HG03565 (cell line): ENCODE measurements around the gene HPSE2.

Source experiments
- ATAC-seq: cut with Tn5 transposase; IDR thresholded peaks from one replicate; pipeline ENCODE4 v1.9.1; 2021; ENCODE audit warnings: mild to moderate bottlenecking, moderate library complexity; ENCODE audit not compliant: unreplicated experiment

Gene HPSE2

DNA sequence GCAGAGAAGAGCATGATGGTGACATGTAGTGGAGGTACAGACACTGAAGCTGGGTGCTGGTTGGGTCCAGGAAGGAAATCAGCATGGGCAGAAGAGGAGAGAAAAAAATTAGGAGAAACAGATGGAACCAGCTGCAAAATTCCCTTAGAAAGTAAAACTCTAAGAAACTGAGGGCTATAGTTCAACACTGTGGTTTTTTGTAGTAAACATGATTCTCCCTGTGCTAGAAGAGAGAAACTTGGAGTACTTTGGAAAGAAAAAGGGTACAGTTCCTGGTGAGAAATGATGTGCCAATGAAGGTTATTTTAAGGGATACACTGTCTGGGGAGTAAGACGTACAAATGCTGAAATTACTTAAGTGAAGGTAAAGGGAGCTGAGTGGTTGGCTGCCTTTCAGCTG lies 607.4 kb downstream of the HPSE2 start:
- ATAC-seq: no peak

DNA sequence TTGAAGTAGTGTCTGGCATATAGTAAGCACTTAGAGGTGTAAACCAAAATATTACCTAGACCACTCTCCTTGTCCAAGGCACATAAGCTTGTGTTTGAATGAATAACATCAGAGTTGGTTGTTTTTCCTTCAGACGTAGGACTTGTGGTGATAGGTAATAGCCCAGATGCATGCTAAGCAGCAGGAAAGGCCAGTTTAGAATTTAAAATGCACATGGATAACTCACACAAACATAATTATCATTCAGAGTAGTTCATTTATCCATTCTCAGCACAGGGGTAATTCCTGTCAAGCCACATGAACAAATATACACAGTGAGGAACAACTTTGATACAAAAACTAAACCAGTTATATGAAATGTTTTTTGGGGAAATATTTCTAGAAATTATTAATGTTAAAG lies 607.9 kb downstream of the HPSE2 start:
- no peak for ATAC-seq

DNA sequence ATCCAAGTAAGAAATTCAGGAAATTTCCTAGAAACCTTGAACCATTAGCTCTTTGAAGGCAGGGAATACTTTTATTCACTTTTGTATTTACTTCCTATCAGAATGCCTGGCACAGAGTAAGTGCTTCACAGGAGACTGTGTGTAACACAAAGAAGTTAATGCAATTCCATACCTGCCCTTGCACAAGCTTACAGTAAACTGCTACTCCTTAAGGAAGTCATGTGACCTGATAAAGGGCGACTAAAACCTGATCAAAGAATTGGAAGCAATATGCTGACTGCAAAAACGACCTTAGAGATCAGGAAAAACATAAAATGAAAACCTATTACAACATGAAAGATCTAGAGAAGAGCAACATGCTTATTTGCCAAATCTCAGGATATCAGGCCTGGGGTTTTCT lies 610.7 kb downstream of the HPSE2 start:
- no peak for ATAC-seq

DNA sequence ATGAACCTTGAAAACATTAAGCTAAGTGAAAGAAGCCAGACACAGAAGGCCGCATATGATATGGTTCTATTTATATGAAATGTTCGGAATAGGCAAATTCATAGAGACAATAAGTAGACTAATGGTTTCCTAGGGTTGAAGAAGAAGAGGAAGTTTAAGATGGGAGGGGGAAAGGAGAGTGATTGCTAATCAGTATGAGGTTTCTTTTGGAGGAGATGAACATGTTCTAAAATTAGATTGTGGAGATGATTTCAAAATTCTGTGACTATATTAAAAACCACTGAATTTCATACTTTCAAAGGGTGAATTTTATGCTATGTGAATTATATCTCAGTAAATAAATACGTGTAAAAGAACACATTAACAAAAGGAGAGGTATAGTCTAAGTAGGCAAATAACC lies 612.5 kb downstream of the HPSE2 start:
- no peak for ATAC-seq

DNA sequence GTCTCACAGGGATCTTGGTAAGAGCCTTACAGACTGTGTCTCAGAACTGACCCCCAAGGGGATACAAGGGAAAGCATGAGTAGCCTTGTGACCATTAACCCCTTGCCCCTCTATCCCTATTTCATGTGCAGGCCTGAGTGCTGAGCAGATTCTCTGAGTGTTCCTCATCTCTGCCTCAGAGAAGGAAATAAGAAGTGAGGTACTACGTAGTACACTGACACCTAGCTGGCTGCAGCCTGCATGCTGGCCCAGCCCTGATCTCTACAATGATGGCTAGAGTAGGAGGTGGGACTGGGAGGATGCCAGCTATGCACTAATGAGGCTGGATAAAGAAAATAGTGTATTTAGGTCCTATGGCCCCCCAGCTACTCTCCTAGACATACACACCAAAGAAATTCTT lies 614.0 kb downstream of the HPSE2 start:
- no peak for ATAC-seq

DNA sequence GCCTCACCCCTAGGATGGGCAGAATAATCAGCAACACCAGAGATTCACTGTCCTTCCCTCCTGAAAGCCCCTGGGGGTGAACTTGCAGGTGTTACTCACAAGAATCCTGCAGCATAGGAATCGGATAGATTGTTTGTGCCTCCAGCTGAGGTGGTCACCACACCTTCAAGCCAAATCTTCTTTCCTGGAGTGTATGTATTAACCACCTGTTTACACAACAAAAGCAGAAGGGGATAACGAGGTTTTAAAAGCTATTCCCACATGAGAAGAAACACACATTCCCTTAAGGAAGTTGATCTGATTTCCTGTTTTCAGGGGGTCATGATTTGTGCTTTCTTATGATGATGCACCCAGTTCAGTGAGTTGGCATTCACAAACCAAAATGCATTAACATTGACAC lies 615.1 kb downstream of the HPSE2 start:
- ATAC-seq: no peak

DNA sequence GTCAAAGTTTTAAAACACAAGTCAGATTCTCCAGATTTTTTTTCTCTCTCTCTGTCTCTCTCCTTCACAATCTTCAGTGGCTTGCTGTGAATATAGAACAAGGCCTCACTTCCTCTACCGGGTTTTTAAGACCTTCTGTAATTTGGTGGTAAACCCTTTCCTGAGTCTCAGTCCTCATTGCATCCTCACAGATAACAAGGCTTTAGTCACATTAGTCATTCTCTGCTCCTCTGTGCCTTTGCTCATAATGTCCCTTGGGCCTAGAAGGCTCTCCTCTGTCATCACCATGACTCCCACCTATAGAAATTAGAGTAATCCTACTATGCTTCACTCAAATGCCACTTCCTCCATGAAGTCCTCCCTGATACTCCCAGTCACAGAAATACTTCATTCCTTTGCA lies 616.2 kb downstream of the HPSE2 start:
- ATAC-seq: no peak

DNA sequence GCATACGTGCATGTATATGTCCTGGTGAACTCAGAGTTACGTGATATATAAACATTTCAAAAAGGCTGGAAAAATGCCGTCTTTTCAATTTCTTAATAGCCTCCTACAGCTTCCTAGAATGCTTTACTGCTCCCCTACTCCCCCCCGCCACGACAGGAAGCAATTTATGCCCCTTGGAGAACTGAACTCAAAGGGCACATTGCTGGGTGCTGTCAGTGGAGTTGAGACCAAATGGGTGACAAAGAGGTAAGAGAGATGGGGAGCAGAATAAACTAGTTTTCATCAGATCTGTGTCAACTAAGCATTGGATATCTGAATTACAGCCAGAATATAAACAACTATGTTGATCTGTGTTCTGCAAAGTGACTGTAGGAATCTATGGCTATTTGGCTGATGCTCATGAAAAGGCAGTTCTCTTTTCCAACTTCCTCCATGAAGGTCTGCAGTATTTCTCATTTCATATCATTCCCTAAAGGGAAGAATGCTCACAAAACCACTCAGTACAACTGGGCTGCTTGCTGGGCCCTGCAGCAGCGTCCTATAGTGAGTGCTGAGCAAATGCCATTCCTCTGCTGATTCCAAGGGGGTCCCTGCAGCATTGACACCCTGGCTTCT lies 617.6 kb downstream of the HPSE2 start:
- no peak for ATAC-seq

DNA sequence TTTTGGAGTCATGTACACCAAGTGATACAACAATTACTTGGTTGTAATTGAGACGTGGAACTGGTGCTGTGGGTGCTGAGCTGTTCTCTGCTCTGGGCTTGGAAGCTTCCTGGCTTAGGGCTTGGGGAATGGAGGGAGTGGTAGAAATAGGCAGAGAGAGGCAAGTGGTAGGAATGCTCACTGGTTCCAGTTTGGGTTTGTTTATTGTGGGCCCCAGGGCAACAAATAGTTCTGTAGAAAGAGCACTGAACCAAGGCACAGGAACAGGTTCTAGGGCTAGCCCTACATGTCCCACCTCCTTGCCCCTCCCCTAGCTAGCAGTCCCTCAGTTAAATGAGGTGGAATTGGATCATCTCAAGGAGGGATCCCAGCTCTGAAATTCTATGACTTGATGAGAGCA lies 622.2 kb downstream of the HPSE2 start:
- no peak for ATAC-seq

DNA sequence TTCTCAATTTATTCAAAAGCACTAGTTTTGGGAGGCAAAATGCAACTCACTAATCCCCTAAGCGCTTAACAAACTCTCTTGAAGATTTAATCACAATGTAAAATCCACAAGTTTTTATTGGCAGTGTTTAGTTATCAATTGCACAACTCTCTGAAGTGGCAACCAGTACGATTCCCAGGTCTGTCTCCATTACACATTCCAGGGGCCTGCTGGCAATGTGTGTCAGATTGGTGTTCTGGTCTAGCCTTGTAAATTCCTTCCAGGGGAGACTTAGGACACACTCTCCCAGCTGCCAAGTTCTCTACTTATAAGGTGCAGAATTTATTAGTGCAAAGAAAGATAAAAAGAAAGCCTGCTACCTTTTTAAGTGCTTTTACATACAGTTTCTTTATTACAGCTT lies 624.2 kb downstream of the HPSE2 start:
- no peak for ATAC-seq

DNA sequence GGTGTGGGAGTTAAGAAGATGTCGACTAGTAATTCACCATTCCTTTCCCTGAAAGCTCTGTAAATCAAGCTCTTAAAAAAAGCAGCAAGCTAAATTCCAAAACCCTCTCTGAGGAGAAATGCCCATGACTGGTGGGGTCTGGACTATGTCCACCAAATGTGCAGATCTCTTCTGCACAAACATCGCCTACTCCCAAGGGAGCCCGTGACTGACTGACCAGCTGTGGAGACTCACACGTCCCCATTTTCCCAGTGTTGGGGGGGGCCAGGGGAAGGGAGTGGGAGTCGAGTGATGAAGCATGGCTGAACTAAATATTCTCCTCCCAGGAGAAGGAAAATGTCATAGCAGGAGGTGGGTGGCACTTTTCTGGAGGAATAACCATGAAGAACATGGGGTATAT lies 624.8 kb downstream of the HPSE2 start:
- no peak for ATAC-seq

DNA sequence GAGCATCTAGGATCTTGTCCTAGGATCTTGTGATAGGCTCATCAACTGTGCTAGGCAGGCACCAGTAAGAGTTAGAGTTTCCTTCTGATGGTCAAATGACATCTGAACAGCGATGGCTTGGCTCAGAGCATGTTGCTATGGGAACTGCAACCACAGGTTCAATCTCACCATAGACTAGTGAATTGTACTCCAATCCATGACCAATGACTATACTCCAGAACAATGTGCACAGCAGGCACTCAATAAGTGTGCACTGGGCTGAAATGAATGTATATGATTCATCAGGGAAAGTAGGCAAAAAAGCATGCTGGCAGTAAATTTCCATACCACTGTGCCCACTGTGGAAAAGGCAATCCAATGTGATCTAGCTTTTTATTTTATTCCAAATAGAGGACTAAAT lies 625.4 kb downstream of the HPSE2 start:
- ATAC-seq: no peak

DNA sequence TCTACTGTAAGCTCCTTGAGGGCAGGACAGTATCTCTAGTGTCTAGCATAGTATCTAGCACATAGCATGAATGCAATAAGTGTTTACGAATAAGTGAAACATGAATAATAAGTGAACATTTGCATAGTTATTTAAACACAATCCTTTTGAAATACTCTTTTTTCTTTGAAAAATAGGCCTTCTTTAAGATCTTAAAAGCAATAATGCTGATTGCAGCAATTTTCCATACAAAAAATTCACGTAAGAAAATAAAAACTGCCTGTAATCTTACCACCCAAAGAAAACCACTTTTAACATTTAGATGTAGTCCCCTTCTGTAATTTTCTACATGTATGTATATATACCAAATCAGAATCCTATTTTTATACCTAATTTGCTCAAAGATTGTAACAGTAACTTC lies 626.4 kb downstream of the HPSE2 start:
- ATAC-seq: no peak

DNA sequence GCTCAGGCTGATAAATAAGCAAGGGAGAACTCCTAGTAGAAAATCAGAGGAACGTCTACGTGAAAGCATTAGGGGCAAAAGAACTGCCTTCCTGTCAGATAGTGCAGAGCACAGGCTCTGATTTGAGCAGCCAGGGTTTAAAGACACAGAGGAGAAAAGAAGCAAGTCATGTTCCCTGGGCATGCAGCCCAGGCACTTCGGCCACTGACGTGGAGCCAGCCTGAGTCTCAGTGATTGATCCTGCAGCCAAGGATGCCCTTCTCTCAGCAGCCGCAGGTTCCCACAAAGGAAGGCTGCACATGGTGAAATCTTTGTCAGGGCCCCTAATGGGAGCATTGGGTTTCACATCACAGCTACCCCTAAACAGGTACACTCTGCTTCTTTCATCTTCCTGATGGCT lies 627.2 kb downstream of the HPSE2 start:
- ATAC-seq: no peak

DNA sequence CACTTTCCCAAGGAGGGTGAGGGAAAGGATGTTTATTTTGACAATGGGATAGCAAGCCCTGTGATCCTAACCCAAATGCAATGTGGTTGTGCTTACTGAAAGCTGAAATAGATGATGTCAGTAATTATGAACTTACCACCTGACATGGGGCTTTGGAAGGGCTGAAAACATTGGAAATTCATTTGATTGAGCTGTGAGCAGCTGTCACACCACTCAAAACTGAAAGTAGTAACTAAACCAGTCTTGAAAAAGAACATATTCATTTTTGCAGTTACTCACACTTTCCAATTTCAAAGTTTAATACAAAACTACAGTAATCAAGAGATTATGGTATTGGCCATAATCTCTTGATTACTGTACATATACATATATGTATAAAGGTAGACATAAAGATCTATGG lies 633.4 kb downstream of the HPSE2 start:
- no peak for ATAC-seq

DNA sequence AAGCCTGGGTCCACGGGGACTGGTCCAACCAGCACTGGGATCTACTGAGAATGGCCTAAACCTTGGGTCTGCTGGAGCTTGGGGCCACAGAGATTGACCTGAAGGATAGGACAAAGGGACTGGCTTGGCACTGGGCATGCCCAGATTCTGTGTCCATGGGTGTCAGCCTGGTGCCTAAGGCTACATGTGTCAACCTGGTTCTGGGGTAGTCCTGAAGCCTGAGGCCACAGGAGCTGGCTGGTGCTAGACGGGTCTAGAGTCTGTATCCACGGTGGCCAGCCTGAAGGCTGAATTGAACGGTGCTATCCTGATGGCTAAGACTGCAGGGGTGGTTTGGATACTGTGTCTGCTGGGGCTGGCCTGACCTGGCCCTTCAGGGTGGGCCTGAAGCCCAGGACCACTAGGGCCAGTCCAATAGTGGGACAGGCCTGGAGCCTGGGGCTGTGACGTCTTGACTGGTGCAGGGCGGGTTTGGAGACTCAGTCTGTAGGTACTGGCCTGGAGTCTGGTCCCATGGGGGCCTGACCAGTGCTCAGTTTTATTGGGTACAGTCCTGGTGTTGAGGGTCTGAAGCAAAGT lies 636.5 kb downstream of the HPSE2 start:
- ATAC-seq: no peak

DNA sequence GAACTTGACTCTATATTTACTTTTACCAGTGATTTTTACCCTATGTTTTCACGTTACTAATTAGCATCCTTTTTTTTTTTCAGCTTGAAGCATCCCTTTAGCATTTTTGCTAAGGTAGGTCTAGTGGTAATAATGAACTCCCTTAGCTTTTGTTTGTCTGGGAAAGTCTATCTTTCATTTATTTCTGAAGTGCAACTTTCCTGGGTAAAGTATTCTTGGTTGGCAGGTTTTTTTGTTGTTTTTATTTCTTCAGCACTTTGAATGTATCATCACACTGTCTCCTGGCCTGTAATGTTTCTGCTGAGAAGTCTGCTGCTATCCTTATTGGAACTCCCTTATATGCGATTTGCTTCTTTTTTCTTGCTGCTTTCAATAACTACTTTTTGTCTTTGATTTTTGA lies 639.2 kb downstream of the HPSE2 start:
- no peak for ATAC-seq

DNA sequence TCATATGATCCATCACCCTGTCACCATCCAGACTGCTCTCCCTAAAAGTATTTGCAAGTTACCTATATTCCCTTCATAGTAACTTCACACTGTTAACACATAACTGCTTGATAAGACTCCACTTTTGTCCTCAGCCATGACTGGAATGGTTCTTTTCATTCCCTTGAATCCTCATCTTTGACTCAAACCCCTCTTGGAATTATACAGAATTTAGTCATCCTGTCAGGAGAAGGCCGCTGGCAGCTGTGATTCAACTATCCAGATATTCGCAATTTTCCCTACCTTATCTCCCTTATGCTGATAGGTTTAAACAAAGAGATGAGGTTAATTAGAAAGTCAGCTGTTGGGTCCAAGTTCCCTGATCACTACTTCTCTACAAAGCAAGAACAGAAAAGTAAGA lies 646.0 kb downstream of the HPSE2 start:
- ATAC-seq: no peak

DNA sequence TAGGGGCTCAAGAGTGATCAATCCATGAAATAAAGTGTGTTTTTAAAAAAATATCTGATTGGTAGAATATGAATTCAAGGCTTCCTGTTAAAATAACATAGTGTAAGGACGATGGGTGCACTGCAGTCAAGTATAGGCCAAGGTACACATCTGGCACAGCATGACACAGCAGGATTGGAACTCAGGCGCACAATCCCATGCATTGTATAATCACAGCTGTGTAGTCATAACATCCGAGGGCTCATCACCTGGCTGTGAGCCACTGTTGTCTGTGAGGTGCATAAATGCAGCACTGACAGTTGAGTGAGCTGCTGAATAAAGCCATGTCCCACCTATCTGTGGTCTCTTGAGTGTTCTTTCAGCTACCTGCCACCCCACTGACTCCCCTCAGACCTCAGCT lies 646.6 kb downstream of the HPSE2 start:
- no peak for ATAC-seq

DNA sequence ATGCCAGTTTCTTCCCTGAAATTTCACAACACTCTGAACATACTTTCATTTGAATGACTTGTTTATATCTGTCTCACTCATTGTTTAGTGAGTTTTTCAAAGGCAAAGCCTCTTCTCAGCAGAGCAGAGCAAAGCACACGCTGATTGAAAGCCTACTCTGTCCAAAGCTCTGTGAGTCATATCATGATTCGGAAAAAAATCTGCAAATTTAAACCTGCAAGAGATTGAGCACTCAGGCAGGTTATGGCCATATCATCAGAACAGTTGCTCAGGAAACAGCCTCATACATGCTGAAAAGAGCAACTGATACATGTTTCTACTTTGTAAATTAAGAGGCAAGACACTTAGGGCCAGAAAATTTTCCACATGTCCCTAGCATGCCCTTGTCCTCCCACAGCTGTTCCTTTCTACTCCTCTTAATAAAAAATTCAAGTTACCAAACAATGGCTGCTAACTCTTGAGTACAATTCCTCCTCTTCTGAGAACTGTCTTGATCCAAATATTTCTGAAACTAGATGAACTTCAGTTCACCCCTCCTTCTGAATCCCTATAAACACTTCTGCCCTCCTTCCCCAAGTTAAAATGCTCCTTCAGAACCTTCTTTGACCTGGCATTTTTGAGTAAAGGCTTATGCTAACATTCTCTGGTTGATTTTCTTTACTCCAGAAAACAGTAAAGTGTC lies 648.4 kb downstream of the HPSE2 start:
- ATAC-seq: no peak

DNA sequence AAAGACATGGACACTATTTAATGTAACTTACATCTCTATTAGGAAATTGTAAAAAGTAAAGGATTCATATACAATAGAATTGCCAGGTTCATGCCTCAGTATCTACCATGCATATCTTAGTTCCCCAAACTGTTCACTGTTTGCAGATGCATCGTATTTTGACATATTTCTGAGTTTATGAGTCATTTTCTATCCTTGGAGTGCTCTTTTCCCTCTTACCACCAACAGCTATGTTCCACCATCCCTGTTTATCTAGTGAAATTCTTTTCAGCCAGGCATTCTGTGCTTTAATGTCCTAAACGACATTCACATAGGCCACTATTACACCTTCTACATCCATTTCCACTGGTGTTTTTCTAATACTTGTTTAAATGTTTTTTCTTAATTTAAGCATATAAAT lies 649.6 kb downstream of the HPSE2 start:
- ATAC-seq: no peak

DNA sequence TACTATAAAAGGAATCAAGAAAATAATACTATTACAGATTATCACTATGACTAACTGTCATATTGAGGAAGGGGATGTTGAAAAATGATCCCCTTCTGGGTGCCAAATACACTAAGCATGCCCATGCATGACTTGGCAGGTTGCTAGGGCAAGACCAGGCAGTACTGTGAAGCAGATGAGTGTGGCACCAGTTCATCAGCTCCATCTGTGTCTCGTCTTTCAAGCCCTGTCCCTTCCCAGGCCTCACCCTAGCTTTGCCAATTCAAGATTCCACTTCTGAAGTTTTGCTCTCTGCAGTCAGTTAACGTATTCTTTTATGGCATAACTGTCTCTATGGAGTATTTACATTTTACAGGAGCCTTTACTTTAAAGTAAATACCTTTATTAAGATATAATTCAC lies 653.3 kb downstream of the HPSE2 start:
- no peak for ATAC-seq

DNA sequence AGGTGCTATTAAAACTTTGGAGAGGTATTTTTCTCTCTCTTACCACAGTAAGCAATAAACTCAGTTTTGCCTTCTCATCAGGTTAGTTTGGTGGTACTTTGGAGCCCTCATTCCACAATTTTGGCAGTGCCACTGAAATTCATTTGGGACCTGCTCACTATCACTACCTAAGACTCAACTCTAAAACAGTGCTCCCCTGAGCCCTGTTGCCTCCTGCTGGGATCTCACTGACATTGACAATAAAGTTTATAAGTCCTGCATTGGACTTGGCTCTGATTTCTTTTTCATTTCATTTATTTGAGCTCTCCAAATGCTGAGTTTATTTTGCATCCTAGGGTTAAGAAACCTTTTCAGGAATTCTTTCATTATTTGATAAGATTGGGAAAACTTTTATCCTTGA lies 658.1 kb downstream of the HPSE2 start:
- ATAC-seq: no peak
